ENCODE results near the gene KCND3.

Gene KCND3

GRCh38 chr1:111990026-111990877 is 784 bp upstream of the KCND3 start:
- no peak for DNase-seq (ENCODE audit: low read depth)
- peak overlapping the region; percentile 40 for H3K4me3 ChIP-seq (ENCODE audit: low read depth, low read length)

GRCh38 chr1:111988743-111989453 is 570 bp downstream of the KCND3 start:
- H3K4me3 ChIP-seq (ENCODE audit: low read depth, low read length): peak overlapping the region; percentile 37
- DNase-seq (ENCODE audit: low read depth): no peak

- no peak overlapping the region for H3K4me3 ChIP-seq (ENCODE audit: low read depth, low read length)
- no peak for DNase-seq (ENCODE audit: low read depth)
Measured at GRCh38 chr1:111988377-111988742, 1.1 kb downstream of the KCND3 start.

GRCh38 chr1:111987502-111987901 is 2.0 kb downstream of the KCND3 start:
- H3K4me3 ChIP-seq (ENCODE audit: low read depth, low read length): no peak overlapping the region

GRCh38 chr1:111983500-111983899 is 6.0 kb downstream of the KCND3 start:
- DNase-seq (ENCODE audit: low read depth): no peak
- H3K4me3 ChIP-seq (ENCODE audit: low read depth, low read length): no peak overlapping the region

More at GRCh38 chr1:111987502-111987901, 2.0 kb downstream of the KCND3 start:
- no peak for DNase-seq (ENCODE audit: low read depth)

- H3K4me3 ChIP-seq (ENCODE audit: low read depth, low read length): no peak overlapping the region
- DNase-seq (ENCODE audit: low read depth): no peak
Measured at GRCh38 chr1:111982428-111982827, 7.0 kb downstream of the KCND3 start.

GRCh38 chr1:111981871-111982270 is 7.6 kb downstream of the KCND3 start:
- H3K4me3 ChIP-seq (ENCODE audit: low read depth, low read length): no peak overlapping the region
- DNase-seq (ENCODE audit: low read depth): no peak

- no peak overlapping the region for H3K4me3 ChIP-seq (ENCODE audit: low read depth, low read length)
Measured at GRCh38 chr1:111981090-111981489, 8.4 kb downstream of the KCND3 start.

GRCh38 chr1:111980686-111981085 is 8.8 kb downstream of the KCND3 start:
- DNase-seq (ENCODE audit: low read depth): no peak
- H3K4me3 ChIP-seq (ENCODE audit: low read depth, low read length): no peak overlapping the region

More at GRCh38 chr1:111981090-111981489, 8.4 kb downstream of the KCND3 start:
- no peak for DNase-seq (ENCODE audit: low read depth)

- no peak overlapping the region for H3K4me3 ChIP-seq (ENCODE audit: low read depth, low read length)
- DNase-seq (ENCODE audit: low read depth): no peak
Measured at GRCh38 chr1:111978695-111979094, 10.8 kb downstream of the KCND3 start.

GRCh38 chr1:111977378-111977777 is 12.1 kb downstream of the KCND3 start:
- H3K4me3 ChIP-seq (ENCODE audit: low read depth, low read length): no peak overlapping the region
- no peak for DNase-seq (ENCODE audit: low read depth)

- DNase-seq (ENCODE audit: low read depth): no peak
- H3K4me3 ChIP-seq (ENCODE audit: low read depth, low read length): no peak overlapping the region
Measured at GRCh38 chr1:111976842-111977241, 12.6 kb downstream of the KCND3 start.

- no peak for DNase-seq (ENCODE audit: low read depth)
- no peak overlapping the region for H3K4me3 ChIP-seq (ENCODE audit: low read depth, low read length)
Measured at GRCh38 chr1:111976332-111976731, 13.1 kb downstream of the KCND3 start.

GRCh38 chr1:111973150-111973790 is 16.2 kb downstream of the KCND3 start:
- H3K4me3 ChIP-seq (ENCODE audit: low read depth, low read length): no peak overlapping the region
- no peak for DNase-seq (ENCODE audit: low read depth)

- DNase-seq (ENCODE audit: low read depth): no peak
- no peak overlapping the region for H3K4me3 ChIP-seq (ENCODE audit: low read depth, low read length)
Measured at GRCh38 chr1:111971396-111971795, 18.1 kb downstream of the KCND3 start.

GRCh38 chr1:111968511-111968910 is 21.0 kb downstream of the KCND3 start:
- DNase-seq (ENCODE audit: low read depth): no peak
- no peak overlapping the region for H3K4me3 ChIP-seq (ENCODE audit: low read depth, low read length)

- DNase-seq (ENCODE audit: low read depth): no peak
- no peak overlapping the region for H3K4me3 ChIP-seq (ENCODE audit: low read depth, low read length)
Measured at GRCh38 chr1:111967886-111968285, 21.6 kb downstream of the KCND3 start.

GRCh38 chr1:111967067-111967690 is 22.3 kb downstream of the KCND3 start:
- H3K4me3 ChIP-seq (ENCODE audit: low read depth, low read length): no peak overlapping the region
- DNase-seq (ENCODE audit: low read depth): no peak

GRCh38 chr1:111965781-111966443 is 23.6 kb downstream of the KCND3 start:
- H3K4me3 ChIP-seq (ENCODE audit: low read depth, low read length): no peak overlapping the region

More at GRCh38 chr1:111965781-111966443, 23.6 kb downstream of the KCND3 start:
- DNase-seq (ENCODE audit: low read depth): no peak
